Measurements from ENCODE around the gene LACTB. TPM values are rescaled to one million over a fixed set of nuclear protein-coding genes. Genes with fewer than 3 reads are reported as not detected.
A peak's percentile ranks its signal among the peaks of the same experiment; 100 is the strongest.

Gene LACTB
- total and polyA plus RNA-seq, 2 of the 13 experiments (the other 11 are each of a cell fraction or from before 2014, with no cell fraction given) = 14.8 to 23.0 TPM

- TF ChIP-seq ZNF274 (CRISPR knock-in tag; IDR thresholded peaks at IDR 0.05) (no peak), SAP130 (CRISPR knock-in tag; IDR thresholded peaks at IDR 0.05; ENCODE audit: low read depth) (peak; percentile 14; the same call in 1 of the 2 replicates), KDM6A (CRISPR knock-in tag; IDR thresholded peaks at IDR 0.05; ENCODE audit: low read depth) (no peak), ZFP1 (CRISPR knock-in tag; IDR thresholded peaks at IDR 0.05) (no peak), TOE1 (CRISPR knock-in tag; IDR thresholded peaks at IDR 0.05) (no peak), ZEB1 (IDR thresholded peaks at IDR 0.05; ENCODE audit: insufficient replicate concordance, low read depth) (no peak), PLRG1 (conservative IDR thresholded peaks at IDR 0.05) (no peak), TCF12 (IDR thresholded peaks at IDR 0.05) (no peak), TCF12 (CRISPR knock-in tag; IDR thresholded peaks at IDR 0.05) (no peak), ZNF33A (CRISPR knock-in tag; IDR thresholded peaks at IDR 0.05; ENCODE audit: borderline replicate concordance) (no peak), MIER2 (CRISPR knock-in tag; IDR thresholded peaks at IDR 0.05) (no peak), ZNF333 (CRISPR knock-in tag; IDR thresholded peaks at IDR 0.05; ENCODE audit: borderline replicate concordance) (no peak), EZH2 (conservative IDR thresholded peaks at IDR 0.05; ENCODE audit: low read depth, low read length) (no peak), ZNF891 (CRISPR knock-in tag; IDR thresholded peaks at IDR 0.05) (no peak), CAMTA2 (CRISPR knock-in tag; IDR thresholded peaks at IDR 0.05; ENCODE audit: borderline replicate concordance) (no peak), ZFP36L2 (CRISPR knock-in tag; IDR thresholded peaks at IDR 0.05) (no peak), ZNF703 (CRISPR knock-in tag; IDR thresholded peaks at IDR 0.05; ENCODE audit: borderline replicate concordance) (no peak), ATF7 (IDR thresholded peaks at IDR 0.05) (no peak), ATF7 (CRISPR knock-in tag; IDR thresholded peaks at IDR 0.05) (no peak), ZNF549 (CRISPR knock-in tag; IDR thresholded peaks at IDR 0.05) (no peak), REL (CRISPR knock-in tag; conservative IDR thresholded peaks at IDR 0.05) (no peak), MBD4 (IDR thresholded peaks at IDR 0.05; ENCODE audit: borderline replicate concordance, low read length) (no peak), ZNF616 (CRISPR knock-in tag; IDR thresholded peaks at IDR 0.05; ENCODE audit: low read depth) (no peak), CEBPB (IDR thresholded peaks at IDR 0.05; ENCODE audit: borderline replicate concordance, low read depth, low read length) (peak; percentile 47; the same call in 1 of the 2 replicates)
- TF ChIP-seq, protein P1, sequence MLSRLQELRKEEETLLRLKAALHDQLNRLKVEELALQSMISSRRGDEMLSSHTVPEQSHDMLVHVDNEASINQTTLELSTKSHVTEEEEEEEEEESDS (CRISPR knock-in tag; IDR thresholded peaks at IDR 0.05; ENCODE audit: borderline replicate concordance) = no peak
- TF ChIP-seq, protein P2, sequence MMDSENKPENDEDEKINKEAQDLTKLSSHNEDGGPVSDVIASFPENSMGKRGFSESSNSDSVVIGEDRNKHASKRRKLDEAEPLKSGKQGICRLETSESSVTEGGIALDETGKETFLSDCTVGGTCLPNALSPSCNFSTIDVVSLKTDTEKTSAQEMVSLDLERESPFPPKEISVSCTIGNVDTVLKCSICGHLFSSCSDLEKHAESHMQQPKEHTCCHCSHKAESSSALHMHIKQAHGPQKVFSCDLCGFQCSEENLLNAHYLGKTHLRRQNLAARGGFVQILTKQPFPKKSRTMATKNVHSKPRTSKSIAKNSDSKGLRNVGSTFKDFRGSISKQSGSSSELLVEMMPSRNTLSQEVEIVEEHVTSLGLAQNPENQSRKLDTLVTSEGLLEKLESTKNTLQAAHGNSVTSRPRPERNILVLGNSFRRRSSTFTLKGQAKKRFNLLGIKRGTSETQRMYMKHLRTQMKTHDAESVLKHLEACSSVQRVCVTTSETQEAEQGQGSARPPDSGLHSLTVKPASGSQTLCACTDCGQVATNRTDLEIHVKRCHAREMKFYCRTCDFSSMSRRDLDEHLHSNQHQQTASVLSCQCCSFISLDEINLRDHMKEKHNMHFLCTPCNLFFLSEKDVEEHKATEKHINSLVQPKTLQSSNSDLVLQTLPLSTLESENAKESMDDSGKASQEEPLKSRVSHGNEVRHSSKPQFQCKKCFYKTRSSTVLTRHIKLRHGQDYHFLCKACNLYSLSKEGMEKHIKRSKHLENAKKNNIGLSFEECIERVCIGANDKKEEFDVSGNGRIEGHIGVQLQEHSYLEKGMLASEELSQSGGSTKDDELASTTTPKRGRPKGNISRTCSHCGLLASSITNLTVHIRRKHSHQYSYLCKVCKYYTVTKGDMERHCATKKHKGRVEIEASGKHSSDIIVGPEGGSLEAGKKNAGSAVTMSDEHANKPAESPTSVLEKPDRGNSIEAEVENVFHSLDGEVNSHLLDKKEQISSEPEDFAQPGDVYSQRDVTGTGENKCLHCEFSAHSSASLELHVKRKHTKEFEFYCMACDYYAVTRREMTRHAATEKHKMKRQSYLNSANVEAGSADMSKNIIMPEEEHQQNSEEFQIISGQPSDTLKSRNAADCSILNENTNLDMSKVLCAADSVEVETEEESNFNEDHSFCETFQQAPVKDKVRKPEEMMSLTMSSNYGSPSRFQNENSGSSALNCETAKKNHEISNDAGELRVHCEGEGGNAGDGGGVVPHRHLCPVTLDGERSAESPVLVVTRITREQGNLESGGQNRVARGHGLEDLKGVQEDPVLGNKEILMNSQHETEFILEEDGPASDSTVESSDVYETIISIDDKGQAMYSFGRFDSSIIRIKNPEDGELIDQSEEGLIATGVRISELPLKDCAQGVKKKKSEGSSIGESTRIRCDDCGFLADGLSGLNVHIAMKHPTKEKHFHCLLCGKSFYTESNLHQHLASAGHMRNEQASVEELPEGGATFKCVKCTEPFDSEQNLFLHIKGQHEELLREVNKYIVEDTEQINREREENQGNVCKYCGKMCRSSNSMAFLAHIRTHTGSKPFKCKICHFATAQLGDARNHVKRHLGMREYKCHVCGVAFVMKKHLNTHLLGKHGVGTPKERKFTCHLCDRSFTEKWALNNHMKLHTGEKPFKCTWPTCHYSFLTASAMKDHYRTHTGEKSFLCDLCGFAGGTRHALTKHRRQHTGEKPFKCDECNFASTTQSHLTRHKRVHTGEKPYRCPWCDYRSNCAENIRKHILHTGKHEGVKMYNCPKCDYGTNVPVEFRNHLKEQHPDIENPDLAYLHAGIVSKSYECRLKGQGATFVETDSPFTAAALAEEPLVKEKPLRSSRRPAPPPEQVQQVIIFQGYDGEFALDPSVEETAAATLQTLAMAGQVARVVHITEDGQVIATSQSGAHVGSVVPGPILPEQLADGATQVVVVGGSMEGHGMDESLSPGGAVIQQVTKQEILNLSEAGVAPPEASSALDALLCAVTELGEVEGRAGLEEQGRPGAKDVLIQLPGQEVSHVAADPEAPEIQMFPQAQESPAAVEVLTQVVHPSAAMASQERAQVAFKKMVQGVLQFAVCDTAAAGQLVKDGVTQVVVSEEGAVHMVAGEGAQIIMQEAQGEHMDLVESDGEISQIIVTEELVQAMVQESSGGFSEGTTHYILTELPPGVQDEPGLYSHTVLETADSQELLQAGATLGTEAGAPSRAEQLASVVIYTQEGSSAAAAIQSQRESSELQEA (CRISPR knock-in tag; IDR thresholded peaks at IDR 0.05; ENCODE audit: not compliant biosample characterization) = no peak
These were observed 32.2 kb upstream of the LACTB start (continued) for GRCh38 chr15:63089260-63090043.

Data from HepG2 (cell line).